Sigmoid colon (tissue), 4 donors: ENCODE data around the gene NRXN3.

Experiments
- POLR2A ChIP-seq, 2 donors: fragments of 450-650 bp; IDR thresholded peaks; one replicate each; pipeline ENCODE4 v1.6.1; 2016; ENCODE audit warnings: antibody characterized with exemption in 2 of 2, mild to moderate bottlenecking in 2 of 2, moderate library complexity in 2 of 2
- POLR2AphosphoS5 ChIP-seq, 4 donors: sonication (generic); formaldehyde crosslinking; IDR thresholded peaks; one replicate each; pipeline ENCODE4 v1.6.1; 2017; ENCODE audit warnings: antibody characterized with exemption in 4 of 4
- TF ChIP-seq, protein P1 (sequence below), 4 experiments: fragments of 450-650 bp in 3 of 4; fragments of 200-600 bp in 1 of 4; IDR thresholded peaks; one replicate each; pipeline ENCODE4 v1.5.1; 2016 to 2019; ENCODE audit warnings: antibody characterized with exemption in 4 of 4, mild to moderate bottlenecking in 3 of 4, moderate library complexity in 2 of 4

DNA sequence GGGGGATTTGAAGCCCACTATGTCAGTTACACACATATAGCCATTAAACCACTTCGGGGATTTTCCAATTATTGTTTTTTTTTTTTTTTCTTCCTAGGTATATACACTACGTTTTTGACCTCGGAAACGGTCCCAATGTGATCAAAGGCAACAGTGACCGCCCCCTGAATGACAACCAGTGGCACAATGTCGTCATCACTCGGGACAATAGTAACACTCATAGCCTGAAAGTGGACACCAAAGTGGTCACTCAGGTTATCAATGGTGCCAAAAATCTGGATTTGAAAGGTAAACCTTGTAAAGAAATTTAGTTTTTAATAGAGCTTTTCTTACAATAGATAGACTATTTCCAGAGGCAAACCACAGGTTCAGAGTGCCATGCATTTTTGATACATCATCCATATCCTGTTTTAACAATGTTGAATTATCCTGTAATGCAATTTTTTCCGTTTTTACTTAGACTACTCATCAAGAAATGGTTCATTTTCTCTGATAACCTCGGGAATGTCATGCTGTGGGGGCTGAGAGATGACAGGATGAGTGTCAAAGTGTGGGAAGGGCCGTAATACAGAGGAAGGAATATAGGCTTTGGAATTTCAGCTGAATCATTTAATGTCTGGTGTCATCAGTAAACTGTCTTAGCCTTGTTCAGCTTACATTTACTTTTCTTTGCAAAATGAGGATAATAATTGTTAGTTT, 797.1 kb downstream of the NRXN3 start:
- TF ChIP-seq POLR2AphosphoS5 (IDR thresholded peaks at IDR 0.05) (no peak), POLR2A (IDR thresholded peaks at IDR 0.05) (no peak)
- TF ChIP-seq, protein P1, sequence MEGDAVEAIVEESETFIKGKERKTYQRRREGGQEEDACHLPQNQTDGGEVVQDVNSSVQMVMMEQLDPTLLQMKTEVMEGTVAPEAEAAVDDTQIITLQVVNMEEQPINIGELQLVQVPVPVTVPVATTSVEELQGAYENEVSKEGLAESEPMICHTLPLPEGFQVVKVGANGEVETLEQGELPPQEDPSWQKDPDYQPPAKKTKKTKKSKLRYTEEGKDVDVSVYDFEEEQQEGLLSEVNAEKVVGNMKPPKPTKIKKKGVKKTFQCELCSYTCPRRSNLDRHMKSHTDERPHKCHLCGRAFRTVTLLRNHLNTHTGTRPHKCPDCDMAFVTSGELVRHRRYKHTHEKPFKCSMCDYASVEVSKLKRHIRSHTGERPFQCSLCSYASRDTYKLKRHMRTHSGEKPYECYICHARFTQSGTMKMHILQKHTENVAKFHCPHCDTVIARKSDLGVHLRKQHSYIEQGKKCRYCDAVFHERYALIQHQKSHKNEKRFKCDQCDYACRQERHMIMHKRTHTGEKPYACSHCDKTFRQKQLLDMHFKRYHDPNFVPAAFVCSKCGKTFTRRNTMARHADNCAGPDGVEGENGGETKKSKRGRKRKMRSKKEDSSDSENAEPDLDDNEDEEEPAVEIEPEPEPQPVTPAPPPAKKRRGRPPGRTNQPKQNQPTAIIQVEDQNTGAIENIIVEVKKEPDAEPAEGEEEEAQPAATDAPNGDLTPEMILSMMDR (IDR thresholded peaks at IDR 0.05): no peak
